CD4-positive, alpha-beta T cell treated with Interleukin-6 for 4 hours (primary cell): ENCODE measurements around the gene KRTAP23-1.

Experiments
- DNase-seq: peaks from one replicate; pipeline ENCODE4 v3.0.0-alpha.2; 2020; ENCODE audit warnings: mixed read lengths

The KRTAP23-1 gene

DNA sequence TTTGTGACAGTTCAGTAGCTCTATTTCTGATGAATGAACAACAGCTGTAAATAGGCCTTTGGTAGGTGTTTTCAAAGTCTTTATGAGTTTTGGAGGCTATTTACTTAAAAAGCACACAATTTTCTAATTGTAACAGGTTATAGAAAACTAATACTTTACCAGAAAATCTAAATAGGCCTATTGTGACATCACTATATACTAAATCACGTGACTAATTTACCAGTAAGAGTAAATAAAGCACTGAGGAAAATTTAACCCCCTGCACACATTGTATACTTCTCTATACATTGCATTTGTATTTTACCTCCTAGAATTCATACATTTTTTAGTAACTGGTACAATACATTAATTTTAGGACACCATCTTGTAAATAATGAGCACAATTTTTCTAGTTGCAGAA, 43.3 kb downstream of the KRTAP23-1 start:
- no peak for DNase-seq
